Pancreas (tissue), 10 donors: Measurements from ENCODE around the gene PTEN. TPM values are rescaled to one million over a fixed set of nuclear protein-coding genes. Genes with fewer than 3 reads are reported as not detected.

ENCODE experiments used
- ATAC-seq, 4 donors: fragments of 200-7000 bp; cut with Tn5 transposase; one replicate each; pipeline versions ENCODE4 v1.8.0 to v1.9.1; 2020; ENCODE audit warnings: mild to moderate bottlenecking in 4 of 4, moderate library complexity in 4 of 4
- DNase-seq, 6 donors: peaks; one replicate each; pipeline ENCODE4 v3.0.0-alpha.2; 2020
- FAIRE-seq: peaks from 2 replicates; lab custom pipeline; 2012; peaks lifted over from hg19 to GRCh38; lab: Jason Lieb, UNC
- H3K27ac ChIP-seq, 4 donors: fragments of 200-600 bp; sonication (generic); 1 replicate in 3 of 4; 2 replicates in 1 of 4; pipeline versions ENCODE4 v1.5.0 to v1.8.0; 2020
- H3K27me3 ChIP-seq, 4 donors: fragments of 200-600 bp; one replicate each; pipeline ENCODE4 v1.8.0; 2021
- H3K36me3 ChIP-seq, 3 donors: fragments of 200-600 bp; sonication (generic) in 1 of 3; one replicate each; pipeline versions ENCODE4 v1.5.0 to v1.8.0; 2020 to 2021
- H3K4me1 ChIP-seq, 3 donors: fragments of 200-600 bp; one replicate each; pipeline ENCODE4 v1.8.0; 2021
- H3K4me3 ChIP-seq, 4 donors: fragments of 200-600 bp; sonication (generic) in 2 of 4; one replicate each; pipeline versions ENCODE4 v1.5.0 to v1.8.0; 2020 to 2021
- H3K9me3 ChIP-seq, 4 donors: fragments of 200-600 bp; one replicate each; pipeline ENCODE4 v1.8.0; 2021
- WGBS, 2 donors: extraction: QIAGEN DNeasy Blood & Tissue Kit; methylation state at CpG; one replicate each; pipeline ENCODE4 v1.1.7; 2013; 5-methylcytosine and 5-hydroxymethylcytosine counted together
- intact Hi-C, 3 donors: fragments of 100-400 bp; cut with DNase I; formaldehyde crosslinking; loops; one replicate each; pipeline versions ENCODE4 v1.11.1 to v1.14.2; 2022
- polyA plus RNA-seq, 2 donors: library from polyadenylated mRNA; stranded (reverse); fragments of 200-250 nt; gene quantifications; one replicate each; pipeline ENCODE4 v1.2.3, GENCODE V29; 2013
- total RNA-seq, 6 donors: library from RNA; stranded (reverse); fragmentation: NEBNext Ultra II Directional in 4 of 6; extraction: Animal tissue kit (Norgen Biotek cat#: 25700) in 4 of 6; gene quantifications; one replicate each; pipeline versions ENCODE4 v1.2.1 to v1.2.4, GENCODE V29; 2021 to 2023
- TF ChIP-seq, protein P1 (sequence below), 4 donors: fragments of 200-600 bp; sonication (generic) in 3 of 4; IDR thresholded peaks; one replicate each; pipeline versions ENCODE4 v1.5.0 to v1.8.0; 2021; ENCODE audit warnings: antibody characterized with exemption in 4 of 4
- donor health status: healthy with polysubstance abuse.
- donor health status: DM: no; HTN: no; CAD: no; lungs with moderate emphysema.
- donor health status: DM: no; HTN: no; CAD: no.
- donor health status: control.
- donor health status: control.
- donor health status: Bipolar disorder and iron deficiency.
- donor health status: DM: yes; HTN: yes; CAD: no.
- donor health status: DM: no; HTN: no; CAD: no.
- donor health status: DM: no; HTN: no; CAD: no.
- donor health status: DM: yes; HTN: yes; CAD: no.

PTEN gene
- total and polyA plus RNA-seq, 8 donors = 19.2 to 64.1 (median 40.4) TPM

GRCh38 chr10:87978166-87978565 is 114.7 kb downstream of the PTEN start:
- Histone ChIP-seq H3K27ac (no peak overlapping the region), H3K36me3 (no peaks in the 10 kb centered on the region), H3K4me3 (no peak overlapping the region), H3K4me1 (no peaks in the 10 kb centered on the region), H3K27me3 (no peaks in the 10 kb centered on the region), H3K9me3 (no peaks in the 10 kb centered on the region)
- 83 to 93% methylated on average over 2 of the region's 2 CpGs for WGBS, 2 donors
- no peak for FAIRE-seq
- intact Hi-C loops = no loop called here
- no peak for ATAC-seq
- TF ChIP-seq, protein P1, sequence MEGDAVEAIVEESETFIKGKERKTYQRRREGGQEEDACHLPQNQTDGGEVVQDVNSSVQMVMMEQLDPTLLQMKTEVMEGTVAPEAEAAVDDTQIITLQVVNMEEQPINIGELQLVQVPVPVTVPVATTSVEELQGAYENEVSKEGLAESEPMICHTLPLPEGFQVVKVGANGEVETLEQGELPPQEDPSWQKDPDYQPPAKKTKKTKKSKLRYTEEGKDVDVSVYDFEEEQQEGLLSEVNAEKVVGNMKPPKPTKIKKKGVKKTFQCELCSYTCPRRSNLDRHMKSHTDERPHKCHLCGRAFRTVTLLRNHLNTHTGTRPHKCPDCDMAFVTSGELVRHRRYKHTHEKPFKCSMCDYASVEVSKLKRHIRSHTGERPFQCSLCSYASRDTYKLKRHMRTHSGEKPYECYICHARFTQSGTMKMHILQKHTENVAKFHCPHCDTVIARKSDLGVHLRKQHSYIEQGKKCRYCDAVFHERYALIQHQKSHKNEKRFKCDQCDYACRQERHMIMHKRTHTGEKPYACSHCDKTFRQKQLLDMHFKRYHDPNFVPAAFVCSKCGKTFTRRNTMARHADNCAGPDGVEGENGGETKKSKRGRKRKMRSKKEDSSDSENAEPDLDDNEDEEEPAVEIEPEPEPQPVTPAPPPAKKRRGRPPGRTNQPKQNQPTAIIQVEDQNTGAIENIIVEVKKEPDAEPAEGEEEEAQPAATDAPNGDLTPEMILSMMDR (IDR thresholded peaks at IDR 0.05) = no peak
- no peak for DNase-seq

DNA sequence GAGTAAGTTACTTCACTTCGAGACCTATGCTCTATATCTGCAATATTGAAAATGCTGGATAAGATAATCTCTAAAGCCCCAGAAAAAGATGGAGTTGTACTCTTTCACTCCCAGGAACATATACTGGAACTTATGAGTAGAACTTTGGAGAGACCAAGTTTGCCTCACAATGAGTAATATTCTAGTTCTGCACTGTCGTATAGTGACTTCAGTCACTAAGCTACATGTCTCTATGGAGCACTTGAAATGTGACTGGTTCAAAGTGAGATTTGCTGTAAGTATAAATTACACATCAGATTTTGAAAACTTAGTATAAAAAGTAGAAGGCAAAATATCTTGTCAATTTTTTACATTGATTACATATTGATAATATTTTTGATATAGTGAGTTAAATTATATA is 116.4 kb downstream of the PTEN start:
- H3K36me3 ChIP-seq = no peaks in the 10 kb centered on the region
- H3K4me3 ChIP-seq = no peak overlapping the region
- ATAC-seq = no peak
- no peak for FAIRE-seq
- H3K27me3 ChIP-seq = no peaks in the 10 kb centered on the region
- no peaks in the 10 kb centered on the region for H3K4me1 ChIP-seq
- no peak for DNase-seq
- 88% methylated on average over 2 of the region's 2 CpGs for WGBS, 2 donors
- H3K27ac ChIP-seq = no peak overlapping the region
- intact Hi-C loops = no loop called here
- no peaks in the 10 kb centered on the region for H3K9me3 ChIP-seq
- TF ChIP-seq, protein P1 (IDR thresholded peaks at IDR 0.05) = no peak

GRCh38 chr10:87983716-87984115 is 120.3 kb downstream of the PTEN start:
- no peak for ATAC-seq

DNA sequence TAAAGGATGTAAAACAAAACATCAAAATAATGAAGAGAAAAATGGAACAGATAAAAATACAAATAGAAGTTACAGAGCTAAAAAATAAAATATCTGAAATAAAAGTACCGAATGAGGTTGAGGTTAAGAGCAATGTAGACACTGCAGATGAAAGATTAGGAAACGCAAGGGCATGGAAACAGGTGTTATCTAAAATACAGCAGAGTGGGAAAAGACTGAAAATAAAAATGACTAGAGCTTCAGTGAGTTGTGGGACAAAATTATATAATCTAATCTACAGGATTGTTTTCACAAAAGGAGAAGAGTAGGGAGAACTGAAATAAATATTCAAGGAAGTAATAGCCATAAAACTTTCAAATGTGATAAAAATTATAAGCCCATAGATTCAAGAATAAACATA is 123.8 kb downstream of the PTEN start:
- H3K4me3 ChIP-seq = no peak overlapping the region
- peaks cover 0 to 3% (median 0%) of the 10 kb centered on the region in 4 donors for H3K27me3 ChIP-seq
- DNase-seq (no peak), ATAC-seq (no peak), FAIRE-seq (no peak)
- no peaks in the 10 kb centered on the region for H3K36me3 ChIP-seq
- H3K27ac ChIP-seq = no peak overlapping the region
- H3K9me3 ChIP-seq = no peaks in the 10 kb centered on the region
- intact Hi-C loops = no loop called here
- no peaks in the 10 kb centered on the region for H3K4me1 ChIP-seq
- TF ChIP-seq, protein P1 (IDR thresholded peaks at IDR 0.05) = no peak
- WGBS, 2 donors = 52 to 60% methylated on average over 2 of the region's 2 CpGs

More at GRCh38 chr10:87983716-87984115, 120.3 kb downstream of the PTEN start:
- no peak for FAIRE-seq
- intact Hi-C loops = no loop called here
- Histone ChIP-seq H3K9me3 (no peaks in the 10 kb centered on the region), H3K36me3 (no peaks in the 10 kb centered on the region), H3K4me3 (no peak overlapping the region), H3K4me1 (no peaks in the 10 kb centered on the region), H3K27ac (no peak overlapping the region), H3K27me3 (peaks cover 0 to 3% (median 0%) of the 10 kb centered on the region in 4 donors)
- DNase-seq = no peak
- 95 to 98% methylated on average over 2 of the region's 2 CpGs for WGBS, 2 donors
- TF ChIP-seq, protein P1 (IDR thresholded peaks at IDR 0.05) = no peak

- 89 to 94% methylated on average over 5 of the region's 5 CpGs for WGBS, 2 donors
- ATAC-seq (no peak), FAIRE-seq (no peak), DNase-seq (no peak)
- peaks cover 0 to 3% (median 0%) of the 10 kb centered on the region in 4 donors for H3K27me3 ChIP-seq
- H3K4me1 ChIP-seq = no peaks in the 10 kb centered on the region
- intact Hi-C loops = no loop called here
- TF ChIP-seq, protein P1 (IDR thresholded peaks at IDR 0.05) = no peak
- no peaks in the 10 kb centered on the region for H3K36me3 ChIP-seq
- no peaks in the 10 kb centered on the region for H3K9me3 ChIP-seq
- H3K4me3 ChIP-seq = no peak overlapping the region
- no peak overlapping the region for H3K27ac ChIP-seq
These were observed 128.5 kb downstream of the PTEN start for GRCh38 chr10:87991946-87992345.
